Activated CD8-positive, alpha-beta T cell treated with anti-CD3 and anti-CD28 coated beads, Interleukin-2, amount 10 ng/mL, durations not matched to agents 7 days and 5 days (primary cell): ENCODE results near the gene BCAT1. TPM values are rescaled to one million over a fixed set of nuclear protein-coding genes. Genes with fewer than 3 reads are reported as not detected.
"Not testable (repeated sequence)": the region's sequence is repeated elsewhere in the genome, so short reads cannot be mapped to it uniquely, and the experiment has no call there.

ENCODE experiments used
- ATAC-seq: fragments of 150-1000 bp; cut with Tn5 transposase; one replicate; pipeline ENCODE4 v1.10.0; 2021; ENCODE audit warnings: moderate library complexity
- CTCF ChIA-PET: fragments of 350-600 bp; sonication (Branson Sonifier 250); formaldehyde crosslinking; loops from one replicate; lab custom pipeline; 2021; ENCODE audit warnings: antibody characterized with exemption; lab: Charles Lee
- POLR2A ChIA-PET: fragments of 350-600 bp; sonication (Branson Sonifier 250); formaldehyde crosslinking; loops from one replicate; lab custom pipeline; 2021; ENCODE audit warnings: antibody characterized with exemption; lab: Charles Lee
- DNase-seq: peaks from one replicate; pipeline ENCODE4 v3.0.0-alpha.2; 2020
- H3K27ac Mint-ChIP-seq: one replicate; pipeline ENCODE4 v1.8.0; 2021; ENCODE audit warnings: mild to moderate bottlenecking, mixed read lengths
- H3K27me3 Mint-ChIP-seq: one replicate; pipeline ENCODE4 v1.8.0; 2021; ENCODE audit warnings: low read depth, mixed read lengths
- H3K36me3 Mint-ChIP-seq: one replicate; pipeline ENCODE4 v1.8.0; 2021; ENCODE audit warnings: low read depth, mixed read lengths
- H3K4me1 Mint-ChIP-seq: one replicate; pipeline ENCODE4 v1.8.0; 2021; ENCODE audit warnings: low read depth, mixed read lengths
- H3K4me3 Mint-ChIP-seq: one replicate; pipeline ENCODE4 v1.8.0; 2021; ENCODE audit warnings: mild to moderate bottlenecking, mixed read lengths
- H3K9me3 Mint-ChIP-seq: one replicate; pipeline ENCODE4 v1.8.0; 2022; ENCODE audit warnings: mixed read lengths; ENCODE audit not compliant: insufficient read depth
- total RNA-seq, 2 experiments: library from RNA; stranded (reverse); gene quantifications; one replicate each; pipeline ENCODE4 v1.2.3, GENCODE V29; 2021

Gene BCAT1
- total RNA-seq, 2 experiments from 2014 or later, result 19.7 to 24.1 TPM

DNA sequence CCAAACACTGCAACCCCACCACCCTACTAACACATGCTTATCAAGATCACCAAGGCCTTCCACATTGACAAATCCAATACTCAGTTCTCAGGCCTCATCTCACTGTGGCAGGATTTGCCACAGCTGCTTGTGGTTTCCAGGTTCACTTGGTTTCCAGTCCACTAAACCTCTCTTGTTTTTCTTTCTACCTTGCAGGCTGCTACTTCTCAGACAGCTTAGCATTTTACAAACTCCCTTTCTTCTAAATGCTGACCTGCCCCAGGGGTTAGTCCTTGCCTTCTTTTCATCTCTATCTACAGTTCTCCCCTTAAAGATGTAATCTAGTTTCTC lies 84.1 kb downstream of the BCAT1 start:
- Mint-ChIP-seq H3K36me3 (peaks cover 11% of the 10 kb centered on the region), H3K27ac (no peak overlapping the region), H3K4me3 (no peak overlapping the region), H3K4me1 (peaks cover 16% of the 10 kb centered on the region), H3K9me3 (peaks cover 2% of the 10 kb centered on the region), H3K27me3 (no peaks in the 10 kb centered on the region)
- no peak for DNase-seq
- ATAC-seq, result no peak
- CTCF ChIA-PET, result no interaction called here
- POLR2A ChIA-PET, result no interaction called here

DNA sequence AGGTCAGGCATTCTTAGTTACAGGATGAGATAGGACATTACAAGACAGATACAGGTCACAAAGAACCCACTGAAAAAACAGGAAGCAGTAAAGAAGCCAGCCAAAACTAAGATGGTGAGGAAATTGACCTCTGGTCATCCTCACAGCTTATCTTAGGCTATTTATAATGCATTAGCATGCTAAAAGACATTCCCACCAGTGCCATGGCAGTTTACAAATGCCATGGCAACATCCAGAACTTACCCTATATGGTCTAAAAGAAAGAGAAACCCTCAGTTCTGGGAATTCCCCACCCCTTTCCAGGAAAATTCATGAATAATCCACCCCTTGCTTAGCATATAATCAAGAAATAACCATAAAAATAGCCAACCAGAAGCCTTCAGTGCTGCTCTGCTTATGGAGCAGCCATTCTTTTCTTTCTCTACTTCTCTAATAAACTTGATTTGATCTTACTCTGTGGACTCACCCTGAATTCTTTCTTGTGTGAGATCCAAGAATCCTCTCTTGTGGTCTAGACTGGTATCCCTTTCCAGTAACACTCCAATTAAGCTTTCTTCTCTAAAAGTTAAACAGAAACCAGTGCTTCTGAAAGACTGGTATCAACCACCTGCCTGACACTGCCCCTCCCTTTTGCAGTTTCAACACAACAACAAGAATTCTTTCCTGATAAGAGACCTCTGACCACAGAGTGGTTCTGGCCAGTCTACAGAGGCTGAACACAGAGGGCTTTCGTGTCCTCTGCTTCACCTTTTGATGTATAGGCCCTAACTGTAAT lies 86.9 kb downstream of the BCAT1 start:
- H3K36me3 Mint-ChIP-seq, result peaks cover 11% of the 10 kb centered on the region
- ChIA-PET POLR2A (interaction anchor here (0.6 kb wide), 1 partner anchor 908 kb away, joined by 3 read pairs; no protein-coding TSS in a partner anchor), CTCF (interaction anchor here (0.6 to 1.2 kb wide), 4 partner anchors 10 to 294 kb away, joined by 3 to 4 read pairs (median 3); no protein-coding TSS in a partner anchor)
- no peak overlapping the region for H3K4me3 Mint-ChIP-seq
- ATAC-seq (no peak), DNase-seq (no peak)
- no peaks in the 10 kb centered on the region for H3K27me3 Mint-ChIP-seq
- H3K27ac Mint-ChIP-seq, result no peak overlapping the region
- peaks cover 16% of the 10 kb centered on the region for H3K4me1 Mint-ChIP-seq
- H3K9me3 Mint-ChIP-seq, result peaks cover 5% of the 10 kb centered on the region

- ChIA-PET POLR2A (no interaction called here), CTCF (interaction anchor here (1.0 kb wide), 2 partner anchors 10 to 78 kb away, joined by 3 read pairs; no protein-coding TSS in a partner anchor)
- H3K27me3 Mint-ChIP-seq, result no peaks in the 10 kb centered on the region
- ATAC-seq, result no peak
- H3K27ac Mint-ChIP-seq, result no peak overlapping the region
- H3K4me1 Mint-ChIP-seq, result peaks cover 16% of the 10 kb centered on the region
- H3K9me3 Mint-ChIP-seq, result peaks cover 5% of the 10 kb centered on the region
- H3K36me3 Mint-ChIP-seq, result peaks cover 6% of the 10 kb centered on the region
- no peak for DNase-seq
- H3K4me3 Mint-ChIP-seq, result no peak overlapping the region
Observed at GRCh38 chr12:24860546-24860945, 88.4 kb downstream of the BCAT1 start.

GRCh38 chr12:24856541-24856940 lies 92.4 kb downstream of the BCAT1 start:
- Mint-ChIP-seq H3K4me1 (no peaks in the 10 kb centered on the region), H3K27ac (no peak overlapping the region), H3K36me3 (peaks cover 4% of the 10 kb centered on the region), H3K9me3 (peaks cover 5% of the 10 kb centered on the region), H3K27me3 (no peaks in the 10 kb centered on the region), H3K4me3 (no peak overlapping the region)
- DNase-seq (no peak), ATAC-seq (no peak)
- POLR2A ChIA-PET, result no interaction called here
- CTCF ChIA-PET, result no interaction called here

DNA sequence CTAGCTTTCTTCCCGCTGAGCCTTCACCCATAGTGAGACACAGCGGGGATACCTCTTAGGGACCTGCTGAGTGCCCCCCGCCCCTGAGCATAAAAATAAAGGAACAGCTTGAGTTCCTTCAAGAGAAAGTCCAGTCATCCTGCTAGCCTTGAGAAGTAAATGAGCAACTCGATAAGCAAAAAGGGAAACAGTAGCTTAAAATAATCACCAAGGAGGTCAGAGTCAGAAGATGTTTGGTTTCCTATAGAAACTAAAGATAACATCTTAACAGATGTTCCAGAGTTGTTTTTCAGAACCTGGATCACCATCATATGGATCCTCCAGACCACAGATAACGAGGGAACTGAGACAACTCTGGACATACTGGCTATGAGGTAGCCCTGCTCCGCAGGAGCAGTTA lies 94.0 kb downstream of the BCAT1 start:
- DNase-seq (no peak), ATAC-seq (no peak)
- no peak overlapping the region for H3K4me3 Mint-ChIP-seq
- H3K36me3 Mint-ChIP-seq, result peaks cover 4% of the 10 kb centered on the region
- ChIA-PET CTCF (interaction anchor here (1.2 kb wide), 1 partner anchor 10 kb away, joined by 3 read pairs; no protein-coding TSS in a partner anchor), POLR2A (no interaction called here)
- no peaks in the 10 kb centered on the region for H3K27me3 Mint-ChIP-seq
- H3K27ac Mint-ChIP-seq, result no peak overlapping the region
- peaks cover 4% of the 10 kb centered on the region for H3K9me3 Mint-ChIP-seq
- no peaks in the 10 kb centered on the region for H3K4me1 Mint-ChIP-seq

DNA sequence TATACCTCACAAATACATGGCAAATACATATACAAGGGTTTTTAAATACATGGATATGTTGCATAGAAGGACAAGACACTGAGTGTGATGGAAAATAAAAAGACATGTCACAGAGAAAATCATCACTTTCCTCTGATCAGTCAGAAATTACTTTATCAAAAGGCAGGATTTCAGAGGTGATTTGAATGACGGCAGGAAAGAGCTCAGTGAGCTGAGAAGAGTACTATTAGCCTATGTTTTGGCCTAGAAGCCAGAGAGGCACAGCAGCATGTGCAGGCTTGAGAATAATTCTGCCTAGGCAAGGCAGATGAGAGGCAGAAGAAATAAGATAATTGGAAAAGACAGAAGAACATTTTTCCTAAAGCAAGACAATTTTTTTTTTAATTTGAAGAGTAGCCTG lies 94.9 kb downstream of the BCAT1 start:
- Mint-ChIP-seq H3K4me1 (no peaks in the 10 kb centered on the region), H3K4me3 (no peak overlapping the region), H3K27ac (no peak overlapping the region), H3K36me3 (peaks cover 4% of the 10 kb centered on the region), H3K9me3 (no peaks in the 10 kb centered on the region), H3K27me3 (no peaks in the 10 kb centered on the region)
- no peak for DNase-seq
- ChIA-PET POLR2A (interaction anchor here (0.5 to 0.7 kb wide), 2 partner anchors 251 to 333 kb away, joined by 3 to 4 read pairs; no protein-coding TSS in a partner anchor), CTCF (interaction anchor here (1.2 to 3.4 kb wide), 3 partner anchors 9 to 17 kb away, joined by 3 to 27 read pairs (median 4); no protein-coding TSS in a partner anchor)
- ATAC-seq, result no peak

DNA sequence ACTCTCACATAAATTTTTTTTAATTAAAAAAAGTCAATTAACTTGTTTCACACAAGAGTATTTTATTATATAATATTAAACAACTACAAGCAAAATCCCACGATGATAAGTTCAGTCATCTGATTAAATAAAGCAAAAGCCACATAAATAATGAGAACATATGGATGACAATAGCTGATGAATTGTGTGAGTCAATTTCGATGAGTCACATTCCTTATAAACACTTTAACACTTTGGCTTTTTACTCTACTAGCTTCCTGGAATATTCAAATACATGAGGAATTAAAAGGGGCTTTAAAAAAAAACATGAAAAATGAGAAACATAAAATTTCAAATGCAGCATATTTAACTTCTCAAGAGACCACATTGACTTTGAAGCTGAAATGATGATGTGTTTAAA lies 95.3 kb downstream of the BCAT1 start:
- ChIA-PET POLR2A (interaction anchor here (0.7 kb wide), 1 partner anchor 251 kb away, joined by 4 read pairs; no protein-coding TSS in a partner anchor), CTCF (interaction anchor here (1.2 to 3.4 kb wide), 2 partner anchors 13 to 16 kb away, joined by 4 to 27 read pairs; no protein-coding TSS in a partner anchor)
- no peaks in the 10 kb centered on the region for H3K9me3 Mint-ChIP-seq
- H3K4me3 Mint-ChIP-seq, result no peak overlapping the region
- peaks cover 3% of the 10 kb centered on the region for H3K36me3 Mint-ChIP-seq
- ATAC-seq (no peak), DNase-seq (no peak)
- H3K27me3 Mint-ChIP-seq, result no peaks in the 10 kb centered on the region
- no peak overlapping the region for H3K27ac Mint-ChIP-seq
- H3K4me1 Mint-ChIP-seq, result no peaks in the 10 kb centered on the region

DNA sequence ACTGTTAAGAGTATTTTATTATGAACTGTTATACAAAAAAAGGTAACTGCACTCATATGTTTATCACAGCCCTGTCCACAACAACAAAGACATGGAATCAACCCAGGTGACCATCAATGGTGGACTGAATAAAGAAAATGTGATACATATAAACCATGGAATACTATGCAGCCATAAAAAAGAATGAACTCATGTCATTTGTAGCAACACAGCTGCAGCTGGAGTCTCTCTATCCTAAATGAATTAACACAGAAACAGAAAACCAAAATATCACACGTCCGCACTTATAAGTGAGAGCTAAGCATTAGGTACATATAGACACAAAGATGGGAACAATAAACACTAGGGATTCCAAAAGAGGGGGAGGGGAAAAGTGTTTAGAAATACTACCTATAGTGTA lies 95.8 kb downstream of the BCAT1 start:
- no peak for DNase-seq
- no peaks in the 10 kb centered on the region for H3K9me3 Mint-ChIP-seq
- no peak overlapping the region for H3K4me3 Mint-ChIP-seq
- H3K27me3 Mint-ChIP-seq, result no peaks in the 10 kb centered on the region
- no peak for ATAC-seq
- POLR2A ChIA-PET, result no interaction called here
- no peak overlapping the region for H3K27ac Mint-ChIP-seq
- H3K4me1 Mint-ChIP-seq, result no peaks in the 10 kb centered on the region
- CTCF ChIA-PET, result interaction anchor here (1.2 to 3.4 kb wide), 3 partner anchors 13 to 97 kb away, joined by 3 to 27 read pairs (median 4); no protein-coding TSS in a partner anchor
- no peaks in the 10 kb centered on the region for H3K36me3 Mint-ChIP-seq

DNA sequence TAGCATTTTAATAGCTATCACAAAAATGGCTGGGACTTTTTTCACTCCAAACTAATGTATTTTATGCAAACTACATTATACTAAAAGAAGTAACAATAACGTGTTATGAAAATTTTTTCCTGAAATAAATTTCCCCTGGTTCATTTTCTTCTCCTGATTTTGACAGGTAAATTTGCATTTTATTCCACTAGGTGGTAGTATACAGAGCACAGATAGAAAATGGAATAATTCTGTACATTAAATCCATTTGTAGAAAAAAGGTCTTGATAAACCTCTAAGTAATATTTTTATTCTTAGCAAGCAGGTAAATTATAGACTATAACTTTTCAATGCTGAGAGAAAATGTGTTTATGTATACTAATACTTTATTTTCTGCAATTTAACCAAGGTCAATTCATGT lies 96.5 kb downstream of the BCAT1 start:
- H3K4me1 Mint-ChIP-seq, result no peaks in the 10 kb centered on the region

DNA sequence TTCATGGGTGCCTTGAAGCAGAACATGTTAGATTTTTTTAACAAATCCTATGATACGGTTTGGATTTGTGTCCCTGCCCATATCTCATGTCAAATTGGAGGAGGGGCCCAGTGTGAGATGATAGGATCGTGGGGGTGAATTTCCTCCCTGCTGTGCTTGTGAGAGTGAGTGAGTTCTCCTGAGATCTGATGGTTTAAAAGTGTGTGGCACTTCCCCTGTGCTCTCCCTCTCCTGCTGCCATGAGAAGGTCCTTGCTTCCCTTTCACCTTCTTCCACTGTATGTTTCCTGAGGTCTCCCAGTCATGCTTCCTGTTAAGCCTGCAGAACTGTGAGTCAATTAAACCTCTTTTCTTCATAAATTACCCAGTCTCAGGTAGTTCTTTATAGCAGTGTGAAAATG lies 97.0 kb downstream of the BCAT1 start:
- H3K9me3 Mint-ChIP-seq, H3K36me3 Mint-ChIP-seq: not testable (repeated sequence)

More for the DNA sequence above, 96.5 kb downstream of the BCAT1 start:
- no peaks in the 10 kb centered on the region for H3K36me3 Mint-ChIP-seq
- no peak for ATAC-seq
- H3K9me3 Mint-ChIP-seq, result no peaks in the 10 kb centered on the region
- H3K27ac Mint-ChIP-seq, result no peak overlapping the region
- no peak for DNase-seq
- ChIA-PET CTCF (interaction anchor here (0.6 to 3.4 kb wide), 8 partner anchors 10 to 289 kb away, joined by 3 to 27 read pairs (median 4); no protein-coding TSS in a partner anchor), POLR2A (no interaction called here)
- no peaks in the 10 kb centered on the region for H3K27me3 Mint-ChIP-seq
- no peak overlapping the region for H3K4me3 Mint-ChIP-seq

GRCh38 chr12:24851341-24851740 lies 97.6 kb downstream of the BCAT1 start:
- Mint-ChIP-seq H3K4me1 (peaks cover 5% of the 10 kb centered on the region), H3K4me3 (no peak overlapping the region), H3K9me3 (no peaks in the 10 kb centered on the region), H3K36me3 (no peaks in the 10 kb centered on the region), H3K27ac (no peak overlapping the region), H3K27me3 (no peaks in the 10 kb centered on the region)
- POLR2A ChIA-PET, result no interaction called here
- DNase-seq (no peak), ATAC-seq (no peak)
- CTCF ChIA-PET, result interaction anchor here (1.3 to 3.4 kb wide), 5 partner anchors 11 to 281 kb away, joined by 3 to 27 read pairs (median 4); no protein-coding TSS in a partner anchor

More for the DNA sequence above, 97.0 kb downstream of the BCAT1 start:
- H3K4me1 Mint-ChIP-seq, DNase-seq, POLR2A ChIA-PET, H3K27me3 Mint-ChIP-seq, H3K4me3 Mint-ChIP-seq, H3K27ac Mint-ChIP-seq, ATAC-seq: not testable (repeated sequence)
- CTCF ChIA-PET, result interaction anchor here (0.6 to 3.4 kb wide), 10 partner anchors 11 to 289 kb away, joined by 3 to 27 read pairs (median 4); no protein-coding TSS in a partner anchor

DNA sequence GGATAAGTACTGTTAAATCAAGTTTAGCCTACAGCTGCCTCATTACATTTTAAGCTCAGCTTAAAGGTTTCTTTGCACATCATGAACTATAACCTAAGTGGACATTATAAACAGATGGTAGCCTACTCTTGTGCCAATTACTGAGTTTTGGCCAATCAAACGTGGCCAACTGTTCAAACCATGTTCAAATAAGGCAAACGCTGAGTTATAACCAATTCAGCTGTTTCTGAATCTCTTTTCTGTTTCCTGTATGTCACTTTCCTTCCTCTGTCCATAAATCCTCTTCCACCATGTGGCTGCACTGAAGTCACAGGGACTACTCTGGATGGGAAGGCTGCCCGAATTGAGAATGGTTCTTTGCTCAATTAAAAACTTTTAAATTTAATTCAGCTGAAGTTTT lies 98.4 kb downstream of the BCAT1 start:
- ChIA-PET POLR2A (no interaction called here), CTCF (interaction anchor here (1.0 to 3.4 kb wide), 4 partner anchors 10 to 281 kb away, joined by 3 to 27 read pairs (median 4); no protein-coding TSS in a partner anchor)
- H3K36me3 Mint-ChIP-seq, result no peaks in the 10 kb centered on the region
- peaks cover 8% of the 10 kb centered on the region for H3K4me1 Mint-ChIP-seq
- H3K9me3 Mint-ChIP-seq, result no peaks in the 10 kb centered on the region
- DNase-seq, result no peak
- H3K27me3 Mint-ChIP-seq, result no peaks in the 10 kb centered on the region
- no peak for ATAC-seq
- H3K4me3 Mint-ChIP-seq, result no peak overlapping the region
- H3K27ac Mint-ChIP-seq, result no peak overlapping the region
